T-helper 1 cell treated with Interleukin-12 subunit alpha and Interleukin-12 subunit beta and Interleukin-4 antibody, amounts not matched to agents 30 ng/mL and 1 ng/mL, for 36 hours (primary cell): Measurements from ENCODE around the gene SOX18. TPM values are rescaled to one million over a fixed set of nuclear protein-coding genes. Genes with fewer than 3 reads are reported as not detected.

Experiments
- total RNA-seq: library from RNA; stranded (reverse); gene quantifications from 2 replicates; pipeline ENCODE4 v1.2.3, GENCODE V29; 2022

Gene SOX18
- total RNA-seq, 1 donor from 2014 or later = 1.8 TPM

Other genes with a start within 250 kb of the SOX18 start
- 0.54 and 0.61 TPM in 2 replicates for gene ZBTB46, start 218.4 kb downstream of the SOX18 start, total RNA-seq
- gene ABHD16B, start 188.1 kb downstream of the SOX18 start, total RNA-seq = not detected in 2 replicates
- 53.8 and 53.9 TPM in 2 replicates for gene TPD52L2, start 184.4 kb downstream of the SOX18 start, total RNA-seq
- gene DNAJC5, start 154.5 kb downstream of the SOX18 start, total RNA-seq = 58.3 and 58.4 TPM in 2 replicates
- 43.0 and 45.5 TPM in 2 replicates for gene UCKL1, start 93.2 kb downstream of the SOX18 start, total RNA-seq
- gene ZNF512B, start 79.7 kb downstream of the SOX18 start, total RNA-seq = 29.0 and 29.5 TPM in 2 replicates
- 44.0 and 45.4 TPM in 2 replicates for gene SAMD10, start 70.0 kb downstream of the SOX18 start, total RNA-seq
- 85.2 and 85.6 TPM in 2 replicates for gene PRPF6, start 68.5 kb downstream of the SOX18 start, total RNA-seq
- 14.7 and 15.5 TPM in 2 replicates for gene C20orf204, start 13.5 kb downstream of the SOX18 start, total RNA-seq
- 47.4 and 48.2 TPM in 2 replicates for gene TCEA2, start 13.6 kb upstream of the SOX18 start, total RNA-seq
- 99.2 and 101 TPM in 2 replicates for gene RGS19, start 29.9 kb upstream of the SOX18 start, total RNA-seq
- gene OPRL1, start 30.4 kb upstream of the SOX18 start, total RNA-seq = 0.61 and 0.64 TPM in 2 replicates
- not detected in 2 replicates for gene LKAAEAR1, start 34.8 kb upstream of the SOX18 start, total RNA-seq
- not detected in 2 replicates for gene NPBWR2, start 57.9 kb upstream of the SOX18 start, total RNA-seq
- not detected in 2 replicates for gene MYT1, start 114.8 kb upstream of the SOX18 start, total RNA-seq
- gene PCMTD2, start 206.1 kb upstream of the SOX18 start, total RNA-seq = 47.2 and 52.6 TPM in 2 replicates